Left ventricle myocardium inferior (tissue), 1 donor: ENCODE measurements around the gene IFNGR1. TPM values are rescaled to one million over a fixed set of nuclear protein-coding genes. Genes with fewer than 3 reads are reported as not detected.

Source experiments
- DNase-seq: peaks from one replicate; pipeline ENCODE4 v3.0.0-alpha.2; 2020
- H3K27ac ChIP-seq: fragments of 200-600 bp; replicated peaks from 2 replicates; pipeline ENCODE4 v1.8.0; 2021
- H3K27me3 ChIP-seq: fragments of 200-600 bp; 2 replicates; pipeline ENCODE4 v1.8.0; 2021; ENCODE audit warnings: low read depth
- H3K36me3 ChIP-seq: fragments of 200-600 bp; 2 replicates; pipeline ENCODE4 v1.8.0; 2021
- H3K4me1 ChIP-seq: fragments of 200-600 bp; 2 replicates; pipeline ENCODE4 v1.8.0; 2021
- H3K4me3 ChIP-seq: fragments of 200-600 bp; 2 replicates; pipeline ENCODE4 v1.8.0; 2021; ENCODE audit warnings: mild to moderate bottlenecking, moderate library complexity
- H3K9me3 ChIP-seq: fragments of 200-600 bp; replicated peaks from 2 replicates; pipeline ENCODE4 v1.8.0; 2021
- CTCF ChIP-seq: fragments of 200-600 bp; IDR thresholded peaks from 2 replicates; pipeline ENCODE4 v1.8.0; 2021; ENCODE audit warnings: antibody characterized with exemption, mild to moderate bottlenecking, borderline replicate concordance
- intact Hi-C: fragments of 100-400 bp; cut with micrococcal nuclease; formaldehyde crosslinking; loops from one replicate; pipeline ENCODE4 v1.11.0; 2022
- total RNA-seq: library from RNA; stranded (reverse); fragmentation: NEBNext Ultra II Directional; extraction: Animal tissue kit (Norgen Biotek cat#: 25700); gene quantifications from one replicate; pipeline ENCODE4 v1.2.1, GENCODE V29; 2021
- donor health status: DM: no; HTN: yes; CAD: no; lungs with severe emphysema.

IFNGR1 gene
- total RNA-seq, 1 donor from 2014 or later = 97.6 TPM

- intact Hi-C loops = no loop called here
- no peaks in the 10 kb centered on the region for H3K27me3 ChIP-seq
- H3K9me3 ChIP-seq = no peaks in the 10 kb centered on the region
- H3K36me3 ChIP-seq = no peaks in the 10 kb centered on the region
- H3K4me3 ChIP-seq = no peak overlapping the region
- H3K27ac ChIP-seq = no peak overlapping the region
- peaks cover 30% of the 10 kb centered on the region for H3K4me1 ChIP-seq
- no peak for TF ChIP-seq CTCF
- no peak for DNase-seq
Measured at GRCh38 chr6:137163732-137164318, 55.4 kb downstream of the IFNGR1 start.

- Histone ChIP-seq H3K27me3 (no peaks in the 10 kb centered on the region), H3K36me3 (no peaks in the 10 kb centered on the region), H3K4me1 (peaks cover 30% of the 10 kb centered on the region), H3K9me3 (no peaks in the 10 kb centered on the region), H3K4me3 (no peak overlapping the region), H3K27ac (no peak overlapping the region)
- TF ChIP-seq CTCF = no peak
- intact Hi-C loops = no loop called here
- DNase-seq = no peak
Measured at GRCh38 chr6:137162692-137163306, 56.4 kb downstream of the IFNGR1 start.

- TF ChIP-seq CTCF = no peak
- H3K4me1 ChIP-seq = peaks cover 30% of the 10 kb centered on the region
Measured at GRCh38 chr6:137161949-137162348, 57.2 kb downstream of the IFNGR1 start.

GRCh38 chr6:137160763-137161162, 58.4 kb downstream of the IFNGR1 start:
- Histone ChIP-seq H3K9me3 (no peaks in the 10 kb centered on the region), H3K27me3 (no peaks in the 10 kb centered on the region), H3K4me3 (no peak overlapping the region), H3K36me3 (no peaks in the 10 kb centered on the region), H3K4me1 (peaks cover 30% of the 10 kb centered on the region), H3K27ac (no peak overlapping the region)
- intact Hi-C loops = no loop called here
- DNase-seq = no peak
- TF ChIP-seq CTCF = no peak

More at GRCh38 chr6:137161949-137162348, 57.2 kb downstream of the IFNGR1 start:
- no peak overlapping the region for H3K4me3 ChIP-seq
- H3K27me3 ChIP-seq = no peaks in the 10 kb centered on the region
- H3K9me3 ChIP-seq = no peaks in the 10 kb centered on the region
- H3K27ac ChIP-seq = no peak overlapping the region
- intact Hi-C loops = no loop called here
- no peaks in the 10 kb centered on the region for H3K36me3 ChIP-seq
- no peak for DNase-seq

- H3K4me3 ChIP-seq = no peak overlapping the region
- DNase-seq = no peak
- H3K9me3 ChIP-seq = no peaks in the 10 kb centered on the region
- intact Hi-C loops = no loop called here
- no peaks in the 10 kb centered on the region for H3K36me3 ChIP-seq
- no peak overlapping the region for H3K27ac ChIP-seq
- peaks cover 30% of the 10 kb centered on the region for H3K4me1 ChIP-seq
- TF ChIP-seq CTCF = no peak
- H3K27me3 ChIP-seq = no peaks in the 10 kb centered on the region
Measured at GRCh38 chr6:137159912-137160311, 59.3 kb downstream of the IFNGR1 start.
